ENCODE results near the gene DST.

DST gene

GRCh38 chr6:56689663-56690062 is 47.0 kb upstream of the DST start:
- no peaks in the 10 kb centered on the region for H3K79me2 ChIP-seq
- H3K4me1 ChIP-seq, result no peaks in the 10 kb centered on the region
- no peak overlapping the region for H3K4me3 ChIP-seq (ENCODE audit: low read depth, low read length)
- no peak for TF ChIP-seq CTCF (IDR thresholded peaks at IDR 0.05)
- H3K27ac ChIP-seq, result no peak overlapping the region
- no peaks in the 10 kb centered on the region for H3K36me3 ChIP-seq (ENCODE audit: control insufficient read depth, insufficient read depth, low read length)
- no peaks in the 10 kb centered on the region for H3K27me3 ChIP-seq (ENCODE audit: control insufficient read depth, insufficient read depth, low read length)
- H3K9ac ChIP-seq, result no peak overlapping the region
- H2AFZ ChIP-seq, result no peak overlapping the region
- no peak overlapping the region for H3K4me2 ChIP-seq (ENCODE audit: low read length)
- H3K9me3 ChIP-seq (ENCODE audit: control insufficient read depth, low read length), result no peaks in the 10 kb centered on the region

DNA sequence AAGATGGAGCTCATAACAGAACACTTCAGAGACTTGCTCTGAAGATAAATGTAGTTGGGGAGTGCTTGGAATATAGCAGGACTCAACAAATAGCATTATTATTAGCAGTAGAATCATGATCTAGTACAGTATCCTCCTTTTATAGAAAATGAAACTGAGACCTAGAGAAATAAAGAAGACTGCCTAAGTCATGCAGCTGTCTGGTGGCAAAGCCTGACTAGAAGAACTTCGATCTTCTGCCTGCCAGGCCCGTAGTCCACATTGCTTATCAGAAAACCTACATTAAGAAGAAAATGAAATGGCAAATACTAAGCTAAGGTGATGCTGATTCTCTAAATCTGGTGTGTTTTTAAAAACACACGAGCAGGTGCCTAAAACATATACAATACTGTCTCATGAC is 46.4 kb upstream of the DST start:
- Histone ChIP-seq H3K27me3 (ENCODE audit: control insufficient read depth, insufficient read depth, low read length) (no peaks in the 10 kb centered on the region), H3K4me3 (ENCODE audit: low read depth, low read length) (no peak overlapping the region), H3K9me3 (ENCODE audit: control insufficient read depth, low read length) (no peaks in the 10 kb centered on the region), H3K79me2 (no peaks in the 10 kb centered on the region), H3K27ac (no peak overlapping the region), H3K4me1 (no peaks in the 10 kb centered on the region), H3K9ac (no peak overlapping the region), H3K36me3 (ENCODE audit: control insufficient read depth, insufficient read depth, low read length) (no peaks in the 10 kb centered on the region), H3K4me2 (ENCODE audit: low read length) (no peak overlapping the region), H2AFZ (no peak overlapping the region)
- no peak for TF ChIP-seq CTCF (IDR thresholded peaks at IDR 0.05)

DNA sequence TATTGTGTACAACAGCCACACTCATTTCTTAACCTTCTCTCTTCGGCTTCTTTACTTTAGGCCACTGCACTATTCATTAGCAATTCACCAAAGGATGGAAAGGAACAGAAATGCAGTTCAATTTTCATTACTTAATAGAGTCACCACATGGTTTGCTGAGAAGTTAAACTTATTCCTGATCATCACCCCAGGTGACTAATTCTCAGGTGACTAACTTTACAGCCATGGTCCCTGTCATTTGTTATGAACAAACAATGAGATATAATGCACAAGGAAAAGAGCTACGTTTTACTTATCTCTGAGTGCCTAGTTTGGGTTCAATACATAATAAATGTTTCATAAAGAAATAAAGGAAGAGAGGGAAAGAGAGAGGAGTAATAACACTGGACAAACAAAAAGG is 45.8 kb upstream of the DST start:
- H3K27ac ChIP-seq, result no peak overlapping the region
- no peak overlapping the region for H3K9ac ChIP-seq
- H3K79me2 ChIP-seq, result no peaks in the 10 kb centered on the region
- no peak overlapping the region for H2AFZ ChIP-seq
- H3K4me1 ChIP-seq, result no peaks in the 10 kb centered on the region
- no peaks in the 10 kb centered on the region for H3K9me3 ChIP-seq (ENCODE audit: control insufficient read depth, low read length)
- H3K4me2 ChIP-seq (ENCODE audit: low read length), result no peak overlapping the region
- H3K36me3 ChIP-seq (ENCODE audit: control insufficient read depth, insufficient read depth, low read length), result no peaks in the 10 kb centered on the region
- TF ChIP-seq CTCF (IDR thresholded peaks at IDR 0.05), result no peak
- H3K4me3 ChIP-seq (ENCODE audit: low read depth, low read length), result no peak overlapping the region
- H3K27me3 ChIP-seq (ENCODE audit: control insufficient read depth, insufficient read depth, low read length), result no peaks in the 10 kb centered on the region

DNA sequence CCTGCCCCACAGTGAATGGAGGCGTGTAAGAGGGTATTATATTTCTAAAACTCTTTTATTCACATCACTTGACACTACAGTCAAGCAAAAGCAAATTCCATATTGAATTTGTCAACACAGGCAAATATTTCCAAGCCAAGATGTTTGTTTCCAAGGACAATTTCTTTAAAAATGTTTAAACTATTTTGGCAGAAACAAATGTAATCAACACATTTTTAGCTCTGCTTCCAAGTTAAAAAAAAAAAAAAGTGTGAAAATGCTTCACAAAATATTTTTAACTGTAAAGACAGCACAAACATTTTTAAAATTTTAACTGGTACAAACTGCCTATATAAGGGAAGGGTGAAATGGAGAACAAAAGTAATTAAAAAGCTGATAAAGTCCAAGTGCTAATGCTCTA is 44.9 kb upstream of the DST start:
- H3K27ac ChIP-seq, result no peak overlapping the region
- no peaks in the 10 kb centered on the region for H3K36me3 ChIP-seq (ENCODE audit: control insufficient read depth, insufficient read depth, low read length)
- no peak for TF ChIP-seq CTCF (IDR thresholded peaks at IDR 0.05)
- H3K4me3 ChIP-seq (ENCODE audit: low read depth, low read length), result no peak overlapping the region
- H3K79me2 ChIP-seq, result no peaks in the 10 kb centered on the region
- H2AFZ ChIP-seq, result no peak overlapping the region
- H3K27me3 ChIP-seq (ENCODE audit: control insufficient read depth, insufficient read depth, low read length), result no peaks in the 10 kb centered on the region
- no peak overlapping the region for H3K4me2 ChIP-seq (ENCODE audit: low read length)
- no peaks in the 10 kb centered on the region for H3K9me3 ChIP-seq (ENCODE audit: control insufficient read depth, low read length)
- no peak overlapping the region for H3K9ac ChIP-seq
- H3K4me1 ChIP-seq, result no peaks in the 10 kb centered on the region

DNA sequence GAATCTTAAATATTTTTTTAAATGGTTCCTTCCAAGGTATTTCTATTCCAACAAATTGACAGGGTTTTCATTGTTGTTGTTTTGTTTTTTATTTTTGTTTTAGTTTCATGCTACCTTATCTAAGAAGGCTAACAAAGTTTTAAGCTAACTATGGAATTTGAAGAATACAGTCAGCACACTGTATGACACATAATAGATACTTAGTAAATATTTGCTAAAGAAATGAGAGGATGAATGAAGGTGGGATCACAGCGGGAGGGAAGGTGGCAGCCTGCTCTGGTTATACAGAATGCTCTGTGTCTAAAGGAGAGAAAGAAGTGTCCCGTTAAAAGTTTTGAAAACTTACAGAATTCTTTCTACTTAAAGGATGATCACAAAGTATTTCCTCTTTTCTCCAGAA is 43.7 kb upstream of the DST start:
- Histone ChIP-seq H2AFZ (no peak overlapping the region), H3K27ac (no peak overlapping the region), H3K36me3 (ENCODE audit: control insufficient read depth, insufficient read depth, low read length) (no peaks in the 10 kb centered on the region), H3K79me2 (no peaks in the 10 kb centered on the region), H3K4me1 (no peaks in the 10 kb centered on the region), H3K27me3 (ENCODE audit: control insufficient read depth, insufficient read depth, low read length) (no peaks in the 10 kb centered on the region), H3K9me3 (ENCODE audit: control insufficient read depth, low read length) (no peaks in the 10 kb centered on the region), H3K9ac (no peak overlapping the region), H3K4me3 (ENCODE audit: low read depth, low read length) (no peak overlapping the region), H3K4me2 (ENCODE audit: low read length) (no peak overlapping the region)
- TF ChIP-seq CTCF (IDR thresholded peaks at IDR 0.05), result no peak

Data from parathyroid adenoma (tissue), 2 donors.